NCI-H1048 (cell line): ENCODE results near the gene MEGF10.

Experiments
- DNase-seq: peaks from one replicate; lab custom pipeline; 2025; lab: John Stamatoyannopoulos, UW

MEGF10 gene

GRCh38 chr5:127411381-127411780 is 120.8 kb downstream of the MEGF10 start:
- DNase-seq = no peak

GRCh38 chr5:127412698-127413097 is 122.1 kb downstream of the MEGF10 start:
- no peak for DNase-seq

GRCh38 chr5:127415034-127415433 is 124.4 kb downstream of the MEGF10 start:
- no peak for DNase-seq

GRCh38 chr5:127416906-127417305 is 126.3 kb downstream of the MEGF10 start:
- DNase-seq = no peak

- DNase-seq = no peak
Observed at GRCh38 chr5:127417528-127417927, 126.9 kb downstream of the MEGF10 start.

- DNase-seq = no peak
Observed at GRCh38 chr5:127418367-127418766, 127.8 kb downstream of the MEGF10 start.

- no peak for DNase-seq
Observed at GRCh38 chr5:127418974-127419682, 128.5 kb downstream of the MEGF10 start.

GRCh38 chr5:127419683-127420257 is 129.2 kb downstream of the MEGF10 start:
- DNase-seq = no peak

- DNase-seq = no peak
Observed at GRCh38 chr5:127420758-127421157, 130.2 kb downstream of the MEGF10 start.

- DNase-seq = no peak
Observed at GRCh38 chr5:127421471-127421870, 130.9 kb downstream of the MEGF10 start.

GRCh38 chr5:127423173-127423798 is 132.7 kb downstream of the MEGF10 start:
- no peak for DNase-seq

- no peak for DNase-seq
Observed at GRCh38 chr5:127425037-127425436, 134.4 kb downstream of the MEGF10 start.

- DNase-seq = no peak
Observed at GRCh38 chr5:127425868-127426267, 135.3 kb downstream of the MEGF10 start.

GRCh38 chr5:127426661-127427060 is 136.1 kb downstream of the MEGF10 start:
- DNase-seq = no peak

- no peak for DNase-seq
Observed at GRCh38 chr5:127428276-127428675, 137.7 kb downstream of the MEGF10 start.

- DNase-seq = peak; percentile 28
Observed at GRCh38 chr5:127428748-127429147, 138.2 kb downstream of the MEGF10 start.

GRCh38 chr5:127429928-127430327 is 139.3 kb downstream of the MEGF10 start:
- DNase-seq = no peak

GRCh38 chr5:127430627-127431026 is 140.0 kb downstream of the MEGF10 start:
- DNase-seq = no peak

- no peak for DNase-seq
Observed at GRCh38 chr5:127431977-127432585, 141.5 kb downstream of the MEGF10 start.

- no peak for DNase-seq
Observed at GRCh38 chr5:127433526-127433925, 142.9 kb downstream of the MEGF10 start.

- no peak for DNase-seq
Observed at GRCh38 chr5:127434588-127434987, 144.0 kb downstream of the MEGF10 start.

GRCh38 chr5:127435821-127436220 is 145.2 kb downstream of the MEGF10 start:
- no peak for DNase-seq

- DNase-seq = no peak
Observed at GRCh38 chr5:127439644-127440043, 149.0 kb downstream of the MEGF10 start.
